ENCODE measurements around the gene SLC25A11.

The SLC25A11 gene

GRCh38 chr17:4947010-4947410, 7.2 kb upstream of the SLC25A11 start:
- no peak for TF ChIP-seq CTCF (IDR thresholded peaks at IDR 0.05; ENCODE audit: insufficient read depth, missing control alignments)
- FAIRE-seq (no peak), DNase-seq (ENCODE audit: insufficient read length, low spot score) (no peak)

GRCh38 chr17:4946312-4946976, 6.6 kb upstream of the SLC25A11 start:
- no peak for TF ChIP-seq CTCF (IDR thresholded peaks at IDR 0.05; ENCODE audit: insufficient read depth, missing control alignments)
- FAIRE-seq = no peak
- no peak for DNase-seq (ENCODE audit: insufficient read length, low spot score)

GRCh38 chr17:4945944-4946280, 6.1 kb upstream of the SLC25A11 start:
- DNase-seq (ENCODE audit: insufficient read length, low spot score) (no peak), FAIRE-seq (no peak)
- no peak for TF ChIP-seq CTCF (IDR thresholded peaks at IDR 0.05; ENCODE audit: insufficient read depth, missing control alignments)

- no peak for DNase-seq (ENCODE audit: insufficient read length, low spot score)
- no peak for FAIRE-seq
- no peak for TF ChIP-seq CTCF (IDR thresholded peaks at IDR 0.05; ENCODE audit: insufficient read depth, missing control alignments)
These were observed 5.5 kb upstream of the SLC25A11 start for GRCh38 chr17:4945176-4945943.

GRCh38 chr17:4944554-4945175, 4.8 kb upstream of the SLC25A11 start:
- FAIRE-seq (no peak), DNase-seq (ENCODE audit: insufficient read length, low spot score) (no peak)
- TF ChIP-seq CTCF (IDR thresholded peaks at IDR 0.05; ENCODE audit: insufficient read depth, missing control alignments) = no peak

- FAIRE-seq (no peak), DNase-seq (ENCODE audit: insufficient read length, low spot score) (no peak)
- no peak for TF ChIP-seq CTCF (IDR thresholded peaks at IDR 0.05; ENCODE audit: insufficient read depth, missing control alignments)
These were observed 4.3 kb upstream of the SLC25A11 start for GRCh38 chr17:4944163-4944553.

Data from D721Med (cell line).